HCT116 (cell line): Measurements from ENCODE around the gene TMEM139.

ENCODE experiments used
- ATF3 ChIP-seq: IDR thresholded peaks from 2 replicates; pipeline ENCODE4 v1.6.1; 2012
- CEBPB ChIP-seq: IDR thresholded peaks from 2 replicates; pipeline ENCODE4 v1.6.1; 2012; ENCODE audit warnings: low read depth
- CTCF ChIP-seq, 3 experiments: fragments of 200-600 bp in 1 of 3; sonication (generic) in 1 of 3; IDR thresholded peaks in 2 of 3; conservative IDR thresholded peaks in 1 of 3; 2 replicates each; pipeline ENCODE4 v1.5.1; 2012 to 2017; ENCODE audit warnings: low read depth in 2 of 3, low read length in 2 of 3, antibody characterized with exemption in 1 of 3, borderline replicate concordance in 1 of 3, control low read depth in 1 of 3, mild to moderate bottlenecking in 1 of 3, mixed read lengths in 1 of 3, mixed run types in 1 of 3, moderate library complexity in 1 of 3; ENCODE audit not compliant: insufficient read depth in 1 of 3
- EZH2 ChIP-seq: fragments of 200-600 bp; sonication (generic); IDR thresholded peaks from 2 replicates; pipeline ENCODE4 v1.6.1; 2017; ENCODE audit warnings: antibody characterized with exemption, mixed run types
- EZH2phosphoT487 ChIP-seq: fragments of 200-600 bp; IDR thresholded peaks from 2 replicates; pipeline ENCODE4 v1.6.1; 2018; ENCODE audit warnings: antibody characterized with exemption, borderline replicate concordance
- MAX ChIP-seq: IDR thresholded peaks from 2 replicates; pipeline ENCODE4 v1.6.1; 2012
- POLR2A ChIP-seq: IDR thresholded peaks from 2 replicates; pipeline ENCODE4 v1.7.0; 2011; ENCODE audit warnings: borderline replicate concordance; ENCODE audit not compliant: insufficient read depth, insufficient read length; ENCODE audit errors: extremely low read depth
- RAD21 ChIP-seq: IDR thresholded peaks from 2 replicates; pipeline ENCODE4 v1.6.1; 2012; ENCODE audit warnings: low read depth, mild to moderate bottlenecking
- SP1 ChIP-seq: IDR thresholded peaks from 2 replicates; pipeline ENCODE4 v1.6.1; 2012; ENCODE audit warnings: low read depth
- YY1 ChIP-seq: IDR thresholded peaks from 2 replicates; pipeline ENCODE4 v1.6.1; 2011; ENCODE audit warnings: low read length, low read depth, moderate library complexity, mild to moderate bottlenecking; ENCODE audit not compliant: insufficient replicate concordance; ENCODE audit errors: extremely low read depth
- ZNF274 ChIP-seq: fragments of 200-500 bp; sonication (Bioruptor generic); IDR thresholded peaks from 2 replicates; pipeline ENCODE4 v1.6.1; 2014; ENCODE audit warnings: mild to moderate bottlenecking, low read depth, low read length, inconsistent platforms

- TF ChIP-seq POLR2A (no peak), EZH2 (no peak), CTCF (IDR thresholded peaks at IDR 0.05 in 2 of 3, conservative IDR thresholded peaks at IDR 0.05 in 1 of 3; ENCODE audit: borderline replicate concordance in 1 of 3, insufficient read depth in 1 of 3, low read depth in 2 of 3, low read length in 2 of 3) (no peak), CEBPB (no peak), MAX (no peak), ZNF274 (no peak), RAD21 (no peak), ATF3 (no peak), YY1 (no peak), SP1 (no peak), EZH2phosphoT487 (no peak)
Observed at GRCh38 chr7:143236408-143236990, 48.3 kb upstream of the TMEM139 start.
